Nephron (organoid): ENCODE measurements around the gene ARHGAP9.

Experiments used
- H3K27ac Mint-ChIP-seq, 3 experiments: 2 replicates each; pipeline ENCODE4 v1.8.0; 2020; ENCODE audit warnings: mixed read lengths in 3 of 3, mild to moderate bottlenecking in 2 of 3, moderate library complexity in 1 of 3
- H3K27me3 Mint-ChIP-seq: 2 replicates; pipeline ENCODE4 v1.8.0; 2021; ENCODE audit warnings: low read depth, mild to moderate bottlenecking, moderate library complexity, mixed read lengths
- H3K36me3 Mint-ChIP-seq: 2 replicates; pipeline ENCODE4 v1.8.0; 2020; ENCODE audit warnings: low read depth, mixed read lengths
- H3K4me1 Mint-ChIP-seq: 2 replicates; pipeline ENCODE4 v1.8.0; 2020; ENCODE audit warnings: mixed read lengths
- H3K4me3 Mint-ChIP-seq, 3 experiments: 2 replicates each; pipeline ENCODE4 v1.8.0; 2020; ENCODE audit warnings: mild to moderate bottlenecking in 3 of 3, mixed read lengths in 3 of 3, moderate library complexity in 2 of 3
- H3K9me3 Mint-ChIP-seq: 2 replicates; pipeline ENCODE4 v1.8.0; 2020; ENCODE audit warnings: mixed read lengths
- TF ChIP-seq, protein P1 (sequence below), 3 experiments: fragments of 200-600 bp; sonication (generic); IDR thresholded peaks; one replicate each; pipeline ENCODE4 v1.5.0; 2021; ENCODE audit warnings: antibody characterized with exemption in 3 of 3; ENCODE audit not compliant: unreplicated experiment in 3 of 3

Gene ARHGAP9

GRCh38 chr12:57470286-57470969 is 9.2 kb downstream of the ARHGAP9 start:
- Mint-ChIP-seq H3K4me3 (no peak overlapping the region), H3K36me3 (peaks cover 17% of the 10 kb centered on the region), H3K27me3 (peaks cover 67% of the 10 kb centered on the region), H3K27ac (no peak overlapping the region), H3K4me1 (peaks cover 9% of the 10 kb centered on the region), H3K9me3 (no peaks in the 10 kb centered on the region)
- TF ChIP-seq, protein P1, sequence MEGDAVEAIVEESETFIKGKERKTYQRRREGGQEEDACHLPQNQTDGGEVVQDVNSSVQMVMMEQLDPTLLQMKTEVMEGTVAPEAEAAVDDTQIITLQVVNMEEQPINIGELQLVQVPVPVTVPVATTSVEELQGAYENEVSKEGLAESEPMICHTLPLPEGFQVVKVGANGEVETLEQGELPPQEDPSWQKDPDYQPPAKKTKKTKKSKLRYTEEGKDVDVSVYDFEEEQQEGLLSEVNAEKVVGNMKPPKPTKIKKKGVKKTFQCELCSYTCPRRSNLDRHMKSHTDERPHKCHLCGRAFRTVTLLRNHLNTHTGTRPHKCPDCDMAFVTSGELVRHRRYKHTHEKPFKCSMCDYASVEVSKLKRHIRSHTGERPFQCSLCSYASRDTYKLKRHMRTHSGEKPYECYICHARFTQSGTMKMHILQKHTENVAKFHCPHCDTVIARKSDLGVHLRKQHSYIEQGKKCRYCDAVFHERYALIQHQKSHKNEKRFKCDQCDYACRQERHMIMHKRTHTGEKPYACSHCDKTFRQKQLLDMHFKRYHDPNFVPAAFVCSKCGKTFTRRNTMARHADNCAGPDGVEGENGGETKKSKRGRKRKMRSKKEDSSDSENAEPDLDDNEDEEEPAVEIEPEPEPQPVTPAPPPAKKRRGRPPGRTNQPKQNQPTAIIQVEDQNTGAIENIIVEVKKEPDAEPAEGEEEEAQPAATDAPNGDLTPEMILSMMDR (IDR thresholded peaks at IDR 0.05; ENCODE audit: unreplicated experiment in 3 of 3): no peak

DNA sequence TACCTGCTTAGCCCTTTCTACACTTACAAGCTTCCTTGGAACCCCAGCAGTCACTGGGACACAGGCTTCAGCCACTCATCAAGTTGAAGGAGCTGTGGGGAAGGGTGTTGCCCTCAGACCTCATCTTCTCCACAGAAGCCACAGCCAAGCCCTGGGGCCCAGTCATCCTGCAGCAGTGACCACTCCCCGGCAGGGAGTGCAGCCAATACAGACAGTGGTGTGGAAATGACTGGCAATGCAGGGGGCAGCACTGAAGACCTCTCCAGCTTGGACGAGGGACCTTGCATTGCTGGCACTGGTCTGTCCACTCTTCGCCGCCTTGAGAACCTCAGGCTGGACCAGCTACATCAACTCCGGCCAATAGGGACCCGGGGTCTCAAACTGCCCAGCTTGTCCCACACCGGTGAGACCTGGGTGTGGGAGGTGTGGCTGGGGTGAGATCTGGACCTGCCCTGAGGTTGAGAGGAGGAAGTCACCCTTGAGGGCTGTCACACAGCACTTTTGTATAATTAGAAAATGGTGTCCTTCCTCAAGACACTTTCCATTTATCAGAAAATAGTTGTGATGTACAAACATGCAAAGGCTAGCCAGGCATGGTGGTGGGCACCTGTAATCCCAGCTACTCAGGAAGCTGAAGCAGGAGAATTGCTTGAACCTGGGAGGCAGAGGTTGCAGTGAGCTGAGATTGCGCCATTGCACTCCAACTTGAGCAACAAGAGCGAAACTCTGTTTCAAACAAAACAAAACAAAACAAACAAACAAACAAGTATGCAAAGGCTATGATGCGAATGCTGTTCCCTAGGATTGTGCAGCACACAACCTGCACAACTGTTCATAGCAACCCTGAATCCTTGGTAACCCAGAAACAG is 10.1 kb downstream of the ARHGAP9 start:
- Mint-ChIP-seq H3K27ac (no peak overlapping the region), H3K9me3 (no peaks in the 10 kb centered on the region), H3K4me3 (no peak overlapping the region), H3K4me1 (peaks cover 12% of the 10 kb centered on the region), H3K27me3 (peaks cover 58% of the 10 kb centered on the region), H3K36me3 (peaks cover 23% of the 10 kb centered on the region)
- TF ChIP-seq, protein P1 (IDR thresholded peaks at IDR 0.05; ENCODE audit: unreplicated experiment in 3 of 3): no peak

- Mint-ChIP-seq H3K27me3 (peaks cover 49% of the 10 kb centered on the region), H3K4me1 (peaks cover 6% of the 10 kb centered on the region), H3K4me3 (no peak overlapping the region), H3K36me3 (peaks cover 20% of the 10 kb centered on the region), H3K9me3 (no peaks in the 10 kb centered on the region), H3K27ac (no peak overlapping the region)
- TF ChIP-seq, protein P1 (IDR thresholded peaks at IDR 0.05; ENCODE audit: unreplicated experiment in 3 of 3): no peak
These were observed 11.8 kb downstream of the ARHGAP9 start for GRCh38 chr12:57467915-57468314.

- H3K27me3 Mint-ChIP-seq: peaks cover 49% of the 10 kb centered on the region
- H3K36me3 Mint-ChIP-seq: peaks cover 20% of the 10 kb centered on the region
- H3K9me3 Mint-ChIP-seq: no peaks in the 10 kb centered on the region
- H3K4me3 Mint-ChIP-seq: no peak overlapping the region
- peaks cover 11% of the 10 kb centered on the region for H3K4me1 Mint-ChIP-seq
- TF ChIP-seq, protein P1 (IDR thresholded peaks at IDR 0.05; ENCODE audit: unreplicated experiment in 3 of 3): no peak
- H3K27ac Mint-ChIP-seq: no peak overlapping the region
These were observed 12.3 kb downstream of the ARHGAP9 start for GRCh38 chr12:57467212-57467874.

DNA sequence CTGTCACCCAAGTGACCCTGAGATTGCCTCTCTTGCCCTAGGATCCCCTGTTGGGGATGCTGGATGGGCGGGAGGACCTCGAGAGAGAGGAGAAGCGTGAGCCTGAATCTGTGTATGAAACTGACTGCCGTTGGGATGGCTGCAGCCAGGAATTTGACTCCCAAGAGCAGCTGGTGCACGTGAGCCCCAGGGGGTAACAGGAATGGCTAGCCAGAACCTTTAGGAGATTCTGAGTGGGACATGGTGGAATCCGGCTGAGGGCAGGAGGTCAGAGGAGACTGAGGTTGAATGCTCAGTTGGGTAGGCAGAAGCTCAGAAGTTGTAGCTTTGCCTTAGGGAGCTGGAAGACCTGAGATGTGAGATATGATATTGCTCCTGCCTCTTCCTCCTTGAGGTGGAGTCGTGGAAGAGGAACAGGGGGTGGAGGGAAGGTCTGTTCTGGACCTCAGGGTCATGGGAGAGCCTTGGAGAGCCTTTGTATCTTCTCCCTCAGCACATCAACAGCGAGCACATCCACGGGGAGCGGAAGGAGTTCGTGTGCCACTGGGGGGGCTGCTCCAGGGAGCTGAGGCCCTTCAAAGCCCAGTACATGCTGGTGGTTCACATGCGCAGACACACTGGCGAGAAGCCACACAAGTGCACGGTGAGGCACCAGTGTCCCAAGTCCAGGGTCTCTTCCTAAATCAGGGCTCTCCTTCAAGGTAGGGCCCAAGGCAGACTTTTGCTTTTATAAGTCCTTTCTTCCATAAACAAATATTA is 13.7 kb downstream of the ARHGAP9 start:
- Mint-ChIP-seq H3K36me3 (peaks cover 20% of the 10 kb centered on the region), H3K27me3 (peaks cover 43% of the 10 kb centered on the region), H3K4me1 (peaks cover 12% of the 10 kb centered on the region), H3K27ac (no peak overlapping the region), H3K9me3 (no peaks in the 10 kb centered on the region), H3K4me3 (no peak overlapping the region)
- TF ChIP-seq, protein P1 (IDR thresholded peaks at IDR 0.05; ENCODE audit: unreplicated experiment in 3 of 3): no peak
